Gastroesophageal sphincter (tissue), 4 donors: ENCODE data around the gene GPR15. TPM values are rescaled to one million over a fixed set of nuclear protein-coding genes. Genes with fewer than 3 reads are reported as not detected.
"Not testable (repeated sequence)": the region's sequence is repeated elsewhere in the genome, so short reads cannot be mapped to it uniquely, and the experiment has no call there.

Source experiments
- ATAC-seq: fragments of 150-250 bp; one replicate; pipeline ENCODE4 v1.9.1; 2016; ENCODE audit warnings: mild to moderate bottlenecking, moderate library complexity
- H3K27ac ChIP-seq, 4 donors: fragments of 200-600 bp; sonication (generic) in 3 of 4; 1 replicate in 3 of 4; 2 replicates in 1 of 4; pipeline ENCODE4 v1.5.1; 2016 to 2019
- H3K27me3 ChIP-seq: fragments of 200-600 bp; sonication (generic); one replicate; pipeline ENCODE4 v1.5.1; 2019
- H3K36me3 ChIP-seq, 2 donors: fragments of 200-600 bp; sonication (generic); one replicate each; pipeline ENCODE4 v1.5.1; 2019; ENCODE audit warnings: control low read depth in 1 of 2
- H3K4me1 ChIP-seq, 3 donors: fragments of 200-600 bp; sonication (generic); 1 replicate in 2 of 3; 2 replicates in 1 of 3; pipeline ENCODE4 v1.5.1; 2016 to 2019; ENCODE audit warnings: control low read depth in 2 of 3
- H3K4me3 ChIP-seq, 2 donors: fragments of 200-600 bp; sonication (generic); one replicate each; pipeline ENCODE4 v1.5.1; 2019; ENCODE audit warnings: mild to moderate bottlenecking in 1 of 2, moderate library complexity in 1 of 2
- H3K9me3 ChIP-seq, 3 donors: fragments of 200-600 bp; sonication (generic); one replicate each; pipeline ENCODE4 v1.5.1; 2017 to 2019; ENCODE audit warnings: control low read depth in 2 of 3
- EP300 ChIP-seq: sonication (generic); formaldehyde crosslinking; IDR thresholded peaks from one replicate; pipeline ENCODE4 v1.6.1; 2017; ENCODE audit warnings: antibody characterized with exemption, mild to moderate bottlenecking
- POLR2A ChIP-seq, 2 donors: fragments of 450-650 bp; IDR thresholded peaks; one replicate each; pipeline ENCODE4 v1.6.1; 2017; ENCODE audit warnings: antibody characterized with exemption in 2 of 2, mild to moderate bottlenecking in 2 of 2, moderate library complexity in 1 of 2
- POLR2AphosphoS5 ChIP-seq: sonication (generic); formaldehyde crosslinking; IDR thresholded peaks from one replicate; pipeline ENCODE4 v1.6.1; 2017; ENCODE audit warnings: antibody characterized with exemption
- WGBS, 2 donors: methylation state at CpG; one replicate each; pipeline ENCODE4 v1.1.5; 2018; ENCODE audit warnings: low coverage in 1 of 2; 5-methylcytosine and 5-hydroxymethylcytosine counted together
- total RNA-seq, 4 donors: library from RNA; depleted of rRNA; stranded (reverse); fragments of >200 nt; gene quantifications; one replicate each; pipeline ENCODE4 v1.1.0, GENCODE V29; 2016
- TF ChIP-seq, protein P1 (sequence below), 4 experiments: fragments of 200-600 bp in 2 of 4; fragments of 450-650 bp in 2 of 4; sonication (generic) in 1 of 4; IDR thresholded peaks; one replicate each; pipeline ENCODE4 v1.5.1; 2017 to 2019; ENCODE audit warnings: antibody characterized with exemption in 4 of 4, mild to moderate bottlenecking in 2 of 4, moderate library complexity in 2 of 4

Gene GPR15
- total RNA-seq, 4 donors from 2014 or later: not detected

DNA sequence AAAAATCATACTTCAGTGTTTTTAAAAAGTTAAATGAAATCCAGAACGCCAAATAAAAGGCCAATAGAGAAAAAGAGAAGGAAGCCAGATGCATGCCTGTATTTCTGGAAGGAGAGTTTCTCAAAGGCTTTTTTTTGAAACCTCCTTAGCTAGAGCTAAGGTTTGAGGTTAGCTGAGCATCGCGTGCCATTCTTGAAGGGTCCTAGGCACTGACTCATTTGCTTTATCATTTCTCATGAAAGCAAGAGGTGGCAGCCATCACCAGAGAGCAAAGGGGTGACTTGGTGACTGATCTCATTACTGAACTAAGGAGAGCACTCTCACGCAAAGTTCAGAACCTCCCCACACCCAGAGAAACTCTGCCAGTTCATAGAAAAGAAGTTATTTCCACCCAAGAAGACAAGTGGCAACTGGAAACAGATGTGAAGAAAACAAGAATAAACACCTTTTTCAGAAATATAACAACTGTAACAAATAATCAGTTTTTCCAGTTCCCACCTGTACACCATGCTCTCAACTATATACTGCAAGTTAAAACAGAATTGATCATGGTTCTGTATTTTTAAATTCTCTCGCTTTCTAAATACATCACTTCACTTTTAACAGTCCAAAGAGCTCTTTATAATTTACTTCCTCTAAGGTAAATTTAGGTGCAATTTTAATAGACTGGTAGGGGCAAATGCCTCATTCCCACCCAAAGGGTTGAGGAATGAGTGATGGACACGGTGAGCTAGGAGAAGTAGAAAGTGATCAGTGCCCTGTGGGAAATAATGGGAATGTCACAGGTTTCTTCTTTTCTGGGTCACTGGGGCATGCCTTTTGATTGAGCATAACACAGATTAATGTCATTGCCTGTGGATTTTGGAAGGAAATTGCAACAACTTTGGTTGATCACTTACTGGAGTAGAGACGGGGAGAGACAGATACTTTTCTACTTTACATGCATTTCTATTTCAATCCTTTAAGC, 24.7 kb downstream of the GPR15 start:
- WGBS, 2 donors: 65 to 76% methylated on average over 5 to 7 of the region's 7 CpGs
- TF ChIP-seq POLR2AphosphoS5 (no peak), POLR2A (IDR thresholded peaks at IDR 0.05) (no peak), EP300 (no peak)
- TF ChIP-seq, protein P1, sequence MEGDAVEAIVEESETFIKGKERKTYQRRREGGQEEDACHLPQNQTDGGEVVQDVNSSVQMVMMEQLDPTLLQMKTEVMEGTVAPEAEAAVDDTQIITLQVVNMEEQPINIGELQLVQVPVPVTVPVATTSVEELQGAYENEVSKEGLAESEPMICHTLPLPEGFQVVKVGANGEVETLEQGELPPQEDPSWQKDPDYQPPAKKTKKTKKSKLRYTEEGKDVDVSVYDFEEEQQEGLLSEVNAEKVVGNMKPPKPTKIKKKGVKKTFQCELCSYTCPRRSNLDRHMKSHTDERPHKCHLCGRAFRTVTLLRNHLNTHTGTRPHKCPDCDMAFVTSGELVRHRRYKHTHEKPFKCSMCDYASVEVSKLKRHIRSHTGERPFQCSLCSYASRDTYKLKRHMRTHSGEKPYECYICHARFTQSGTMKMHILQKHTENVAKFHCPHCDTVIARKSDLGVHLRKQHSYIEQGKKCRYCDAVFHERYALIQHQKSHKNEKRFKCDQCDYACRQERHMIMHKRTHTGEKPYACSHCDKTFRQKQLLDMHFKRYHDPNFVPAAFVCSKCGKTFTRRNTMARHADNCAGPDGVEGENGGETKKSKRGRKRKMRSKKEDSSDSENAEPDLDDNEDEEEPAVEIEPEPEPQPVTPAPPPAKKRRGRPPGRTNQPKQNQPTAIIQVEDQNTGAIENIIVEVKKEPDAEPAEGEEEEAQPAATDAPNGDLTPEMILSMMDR (IDR thresholded peaks at IDR 0.05): no peak

DNA sequence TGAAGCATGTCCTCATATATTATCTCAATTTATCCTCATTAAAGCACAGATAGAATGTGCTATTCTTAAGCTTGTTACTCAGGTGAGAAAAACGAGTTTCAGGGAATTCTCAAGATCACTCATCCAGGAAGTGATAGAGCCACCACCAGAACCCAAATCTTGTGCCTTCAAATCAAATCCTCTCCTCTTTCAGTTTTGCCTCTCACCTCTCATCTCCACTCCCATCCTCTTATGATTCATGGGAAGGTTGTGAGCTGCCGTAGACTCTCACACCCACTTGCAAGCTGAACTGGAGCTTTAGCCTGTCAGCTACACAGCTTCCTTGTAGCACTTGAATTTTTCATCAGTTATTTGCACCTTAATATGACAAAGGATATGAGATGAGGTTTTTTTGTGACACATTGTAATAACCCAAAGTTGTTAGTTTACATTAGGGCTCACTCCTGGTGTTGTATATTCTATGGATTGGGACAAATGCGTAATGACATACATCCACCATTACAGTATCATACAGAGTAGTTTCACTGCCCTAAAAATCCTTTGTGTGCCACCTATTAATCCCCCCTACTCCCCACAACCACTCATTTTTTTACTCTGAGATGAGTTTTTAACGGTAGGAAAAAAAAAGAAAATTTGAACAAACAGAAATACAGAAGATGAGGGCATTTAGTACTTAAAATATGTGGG, 25.7 kb downstream of the GPR15 start:
- WGBS, 2 donors: 58 to 68% methylated on average over 4 of the region's 4 CpGs
- Histone ChIP-seq H3K9me3 (no peaks in the 10 kb centered on the region), H3K4me1 (no peaks in the 10 kb centered on the region), H3K36me3 (no peaks in the 10 kb centered on the region), H3K4me3 (no peak overlapping the region), H3K27ac (no peak overlapping the region), H3K27me3 (no peaks in the 10 kb centered on the region)
- ATAC-seq: no peak
- TF ChIP-seq, protein P1 (IDR thresholded peaks at IDR 0.05): no peak
- no peak for TF ChIP-seq POLR2A (IDR thresholded peaks at IDR 0.05)

More for the DNA sequence above, 24.7 kb downstream of the GPR15 start:
- ATAC-seq: no peak
- Histone ChIP-seq H3K9me3 (no peaks in the 10 kb centered on the region), H3K4me1 (no peaks in the 10 kb centered on the region), H3K27ac (no peak overlapping the region), H3K4me3 (no peak overlapping the region), H3K36me3 (no peaks in the 10 kb centered on the region), H3K27me3 (no peaks in the 10 kb centered on the region)

DNA sequence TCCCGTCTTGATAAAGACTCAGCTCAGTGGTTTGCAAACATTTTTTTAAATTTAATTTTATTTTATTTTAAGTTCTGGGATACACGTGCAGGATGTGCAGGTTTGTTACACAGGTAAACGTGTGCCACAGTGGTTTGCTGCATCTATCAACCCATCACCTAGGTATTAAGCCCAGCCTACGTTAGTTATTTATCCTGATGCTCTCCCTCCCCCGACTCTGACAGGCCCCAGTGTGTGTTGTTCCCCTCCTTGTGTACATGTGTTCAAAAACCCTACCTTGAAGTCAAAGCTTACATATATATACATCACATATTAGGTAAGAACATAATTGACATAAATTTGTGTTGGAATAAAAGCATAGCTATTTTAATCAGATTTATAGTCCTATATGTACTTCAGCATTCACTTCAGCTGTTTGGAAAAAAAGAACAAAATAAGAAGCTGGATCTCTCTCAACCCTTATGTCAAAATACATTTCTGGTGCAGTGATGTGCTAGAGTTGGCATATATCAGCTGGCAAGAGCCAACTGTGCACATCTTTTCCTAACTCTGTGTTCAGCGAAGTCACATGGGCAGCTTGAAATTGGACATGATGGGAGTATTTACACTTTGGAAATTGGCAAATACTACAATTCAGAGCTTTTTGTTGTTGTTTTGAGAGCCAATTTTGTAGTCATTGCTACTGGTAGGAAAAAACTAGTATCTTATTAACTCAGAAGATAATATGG, 26.5 kb downstream of the GPR15 start:
- H3K36me3 ChIP-seq: no peaks in the 10 kb centered on the region
- WGBS, 2 donors: 78 to 81% methylated on average over 2 to 6 of the region's 6 CpGs
- no peak for TF ChIP-seq POLR2AphosphoS5
- TF ChIP-seq POLR2A (IDR thresholded peaks at IDR 0.05): no peak
- TF ChIP-seq, protein P1 (IDR thresholded peaks at IDR 0.05): no peak
- no peak for TF ChIP-seq EP300
- no peaks in the 10 kb centered on the region for H3K27me3 ChIP-seq
- H3K4me3 ChIP-seq: no peak overlapping the region
- H3K9me3 ChIP-seq: no peaks in the 10 kb centered on the region
- no peak for ATAC-seq
- H3K27ac ChIP-seq: no peak overlapping the region
- H3K4me1 ChIP-seq: no peaks in the 10 kb centered on the region

DNA sequence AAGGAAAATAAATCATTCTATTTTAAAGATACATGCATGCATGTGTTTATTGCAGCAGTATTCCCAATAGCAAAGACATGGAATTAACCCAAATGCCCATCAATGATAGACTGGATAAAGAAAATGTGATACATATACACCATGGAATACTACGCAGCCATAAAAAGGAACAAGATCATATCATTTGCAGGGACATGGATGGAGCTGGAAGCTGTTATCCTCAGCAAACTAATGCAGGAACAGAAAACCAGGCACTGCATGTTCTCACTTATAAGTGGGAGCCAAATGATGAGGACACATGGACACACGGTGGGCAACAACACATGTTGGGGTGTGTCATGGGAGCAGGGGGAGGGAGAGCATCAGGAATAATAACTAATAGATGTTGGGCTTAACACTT, 28.0 kb downstream of the GPR15 start:
- H3K36me3 ChIP-seq, H3K4me3 ChIP-seq, H3K4me1 ChIP-seq, H3K27ac ChIP-seq, H3K9me3 ChIP-seq, H3K27me3 ChIP-seq, ATAC-seq: not testable (repeated sequence)
- 100% methylated on average over 1 to 2 of the region's 2 CpGs for WGBS, 2 donors

DNA sequence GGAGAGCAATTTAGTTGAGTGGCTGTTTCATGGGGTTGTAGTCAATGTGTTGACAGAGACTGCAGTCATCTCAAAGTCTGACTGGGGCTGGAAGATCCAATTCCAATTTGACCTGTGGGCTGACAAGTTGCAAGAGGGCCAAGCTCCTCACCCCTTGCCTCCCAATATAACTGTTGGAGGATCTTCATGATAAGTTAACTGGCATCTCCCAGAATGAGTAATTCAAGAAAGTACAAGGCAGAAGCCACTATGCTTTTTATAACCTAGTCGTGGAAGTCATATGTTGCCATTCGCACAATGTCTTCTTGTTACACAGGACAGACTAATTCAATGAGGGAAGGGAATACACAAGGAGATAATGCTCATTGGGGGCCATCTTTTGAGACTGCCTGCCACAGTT, 29.1 kb downstream of the GPR15 start:
- Histone ChIP-seq H3K4me3 (no peak overlapping the region), H3K27ac (no peak overlapping the region), H3K27me3 (no peaks in the 10 kb centered on the region), H3K9me3 (no peaks in the 10 kb centered on the region), H3K4me1 (no peaks in the 10 kb centered on the region), H3K36me3 (no peaks in the 10 kb centered on the region)
- no peak for ATAC-seq
- no peak for TF ChIP-seq POLR2A (IDR thresholded peaks at IDR 0.05)
- TF ChIP-seq POLR2AphosphoS5: no peak
- no peak for TF ChIP-seq EP300
- TF ChIP-seq, protein P1 (IDR thresholded peaks at IDR 0.05): no peak
- WGBS, 2 donors: 77% methylated on average over 2 of the region's 2 CpGs; no CpG with 5 or more reads in 1 of the 2 donors
